Naive thymus-derived CD4-positive, alpha-beta T cell (primary cell): Measurements from ENCODE around the gene AMER3. TPM values are rescaled to one million over a fixed set of nuclear protein-coding genes. Genes with fewer than 3 reads are reported as not detected.

Source experiments
- ATAC-seq: fragments of 150-1000 bp; cut with Tn5 transposase; 2 replicates; pipeline ENCODE4 v1.10.0; 2021; ENCODE audit warnings: mild to moderate bottlenecking, moderate library complexity
- CTCF ChIA-PET: fragments of 350-600 bp; sonication (Branson Sonifier 250); formaldehyde crosslinking; loops from one replicate; lab custom pipeline; 2021; ENCODE audit warnings: antibody characterized with exemption; lab: Charles Lee
- POLR2A ChIA-PET: fragments of 350-600 bp; sonication (Branson Sonifier 250); formaldehyde crosslinking; loops from one replicate; lab custom pipeline; 2021; ENCODE audit warnings: antibody characterized with exemption, inconsistent platforms; lab: Charles Lee
- DNase-seq, 9 donors: peaks; one replicate each; pipeline versions ENCODE4 v3.0.0 to v3.0.0-alpha.2; 2020 to 2022; ENCODE audit warnings: mixed read lengths in 1 of 9
- H3K27ac ChIP-seq: one replicate; pipeline ENCODE4 v1.7.0; 2013; ENCODE audit warnings: mild to moderate bottlenecking, low read depth, low read length, moderate library complexity
- H3K27me3 ChIP-seq, 2 donors: one replicate each; pipeline ENCODE4 v1.7.0; 2013; ENCODE audit warnings: low read length in 2 of 2, mild to moderate bottlenecking in 2 of 2, moderate library complexity in 2 of 2; ENCODE audit not compliant: control insufficient read depth in 2 of 2, insufficient read depth in 2 of 2
- H3K36me3 ChIP-seq, 3 experiments: 1 replicate in 2 of 3; 2 replicates in 1 of 3; pipeline ENCODE4 v1.7.0; 2013; ENCODE audit warnings: low read length in 3 of 3, mild to moderate bottlenecking in 3 of 3, moderate library complexity in 1 of 3; ENCODE audit not compliant: insufficient read depth in 3 of 3, control insufficient read depth in 2 of 3
- H3K4me1 ChIP-seq, 2 donors: one replicate each; pipeline ENCODE4 v1.7.0; 2013; ENCODE audit warnings: low read length in 2 of 2, mild to moderate bottlenecking in 2 of 2, moderate library complexity in 1 of 2; ENCODE audit not compliant: control insufficient read depth in 2 of 2, insufficient read depth in 2 of 2
- H3K4me3 ChIP-seq: 2 replicates; pipeline ENCODE4 v1.7.0; 2013; ENCODE audit warnings: mild to moderate bottlenecking, low read length
- H3K9me3 ChIP-seq, 3 experiments: 1 replicate in 2 of 3; 2 replicates in 1 of 3; pipeline ENCODE4 v1.7.0; 2013; ENCODE audit warnings: low read length in 3 of 3; ENCODE audit not compliant: control insufficient read depth in 2 of 3
- H3K27ac Mint-ChIP-seq, 9 donors: one replicate each; pipeline ENCODE4 v1.8.0; 2020 to 2022; ENCODE audit warnings: mixed read lengths in 9 of 9, mild to moderate bottlenecking in 8 of 9, moderate library complexity in 5 of 9, inconsistent platforms in 2 of 9
- H3K27me3 Mint-ChIP-seq, 5 donors: one replicate each; pipeline ENCODE4 v1.8.0; 2021 to 2022; ENCODE audit warnings: mixed read lengths in 5 of 5, mild to moderate bottlenecking in 1 of 5
- H3K36me3 Mint-ChIP-seq, 5 donors: one replicate each; pipeline ENCODE4 v1.8.0; 2020 to 2022; ENCODE audit warnings: mixed read lengths in 5 of 5, mild to moderate bottlenecking in 3 of 5, inconsistent platforms in 1 of 5
- H3K4me1 Mint-ChIP-seq, 7 donors: one replicate each; pipeline ENCODE4 v1.8.0; 2020 to 2022; ENCODE audit warnings: mixed read lengths in 7 of 7, mild to moderate bottlenecking in 3 of 7, inconsistent platforms in 1 of 7
- H3K4me3 Mint-ChIP-seq, 10 donors: one replicate each; pipeline ENCODE4 v1.8.0; 2020 to 2022; ENCODE audit warnings: mild to moderate bottlenecking in 10 of 10, mixed read lengths in 10 of 10, moderate library complexity in 6 of 10, inconsistent platforms in 2 of 10
- H3K9me3 Mint-ChIP-seq, 11 donors: one replicate each; pipeline ENCODE4 v1.8.0; 2020 to 2022; ENCODE audit warnings: mixed read lengths in 11 of 11, mild to moderate bottlenecking in 4 of 11, inconsistent platforms in 1 of 11, moderate library complexity in 1 of 11
- intact Hi-C, 2 donors: fragments of 100-400 bp; cut with micrococcal nuclease; formaldehyde crosslinking; loops; one replicate each; pipeline ENCODE4 v1.15.1; 2023
- polyA plus RNA-seq, 2 donors: library from polyadenylated mRNA; unstranded; fragments of 300-500 nt; fragmentation: Illumina TruSeq; gene quantifications; one replicate each; pipeline ENCODE4 v1.2.3, GENCODE V29; 2021
- total RNA-seq, 6 experiments: library from RNA in 5 of 6; stranded (reverse) in 5 of 6; gene quantifications; 1 replicate in 5 of 6; 2 replicates in 1 of 6; pipeline ENCODE4 v1.2.3 and lab custom pipeline; 2021 to 2026

The AMER3 gene
- total and polyA plus RNA-seq, 7 experiments from 2014 or later, result not detected

DNA sequence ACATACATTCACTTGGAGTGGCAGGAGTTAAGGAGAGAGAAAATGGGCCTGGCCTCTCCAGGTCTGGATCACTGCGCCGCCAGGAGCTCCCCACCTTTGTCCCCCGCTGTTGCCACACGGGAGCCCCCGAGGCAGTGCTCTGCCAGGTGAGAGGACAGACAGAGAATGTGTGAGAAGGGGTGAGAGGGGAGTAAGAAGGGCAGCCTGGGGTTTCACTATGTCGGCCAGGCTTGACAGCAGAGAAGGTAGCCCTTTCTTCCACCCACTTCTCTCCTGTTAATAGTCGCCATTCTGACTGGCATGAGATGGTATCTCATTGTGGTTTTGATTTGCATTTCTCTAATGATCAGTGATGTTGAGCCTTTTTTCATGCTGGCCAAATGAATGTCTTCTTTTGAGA lies 55.1 kb downstream of the AMER3 start:
- intact Hi-C loops, result no loop called here
- H3K9me3 Mint-ChIP-seq, result no peaks in the 10 kb centered on the region
- H3K27me3 ChIP-seq, result no peaks in the 10 kb centered on the region
- H3K4me1 ChIP-seq, result peaks cover 0 to 5% of the 10 kb centered on the region in 2 donors
- H3K27ac ChIP-seq, result no peak overlapping the region
- H3K27me3 Mint-ChIP-seq, result peaks cover 4 to 31% (median 19%) of the 10 kb centered on the region in 5 donors
- no peak for ATAC-seq
- no peak overlapping the region for H3K4me3 ChIP-seq
- CTCF ChIA-PET, result no interaction called here
- H3K27ac Mint-ChIP-seq, result no peak overlapping the region
- POLR2A ChIA-PET, result no interaction called here
- peaks cover 0 to 6% (median 0%) of the 10 kb centered on the region in 7 donors for H3K4me1 Mint-ChIP-seq
- no peak overlapping the region for H3K4me3 Mint-ChIP-seq
- no peaks in the 10 kb centered on the region for H3K36me3 ChIP-seq
- no peaks in the 10 kb centered on the region for H3K36me3 Mint-ChIP-seq
- no peak for DNase-seq
- no peaks in the 10 kb centered on the region for H3K9me3 ChIP-seq

DNA sequence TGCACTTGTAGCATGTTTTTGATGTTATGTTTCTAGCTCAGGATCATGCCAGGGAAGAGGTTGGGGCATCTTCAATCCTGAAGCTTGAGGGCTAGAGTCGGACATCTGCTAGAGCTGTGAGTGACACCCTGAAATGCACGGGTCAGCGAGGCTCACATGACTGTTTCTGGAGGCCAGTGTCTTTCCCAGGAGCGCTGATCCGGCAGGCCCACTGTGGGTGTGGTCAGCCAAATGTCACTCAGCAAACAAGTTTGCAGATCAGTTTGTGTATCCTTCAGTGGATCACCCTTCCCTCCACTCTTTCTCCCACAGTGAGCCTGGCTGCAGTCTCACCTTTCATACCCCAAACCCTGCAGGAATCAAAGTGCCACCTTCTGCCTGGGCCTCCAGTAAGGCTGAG lies 58.4 kb downstream of the AMER3 start:
- no peaks in the 10 kb centered on the region for H3K4me1 Mint-ChIP-seq
- DNase-seq, result no peak
- no peak overlapping the region for H3K4me3 Mint-ChIP-seq
- H3K36me3 ChIP-seq, result no peaks in the 10 kb centered on the region
- no peak overlapping the region for H3K27ac ChIP-seq
- H3K9me3 ChIP-seq, result no peaks in the 10 kb centered on the region
- no peak overlapping the region for H3K4me3 ChIP-seq
- no peaks in the 10 kb centered on the region for H3K4me1 ChIP-seq
- peaks cover 0 to 4% (median 0%) of the 10 kb centered on the region in 5 donors for H3K36me3 Mint-ChIP-seq
- no peak overlapping the region for H3K27ac Mint-ChIP-seq
- H3K27me3 Mint-ChIP-seq, result peaks cover under 1 to 26% (median 20%) of the 10 kb centered on the region in 5 donors
- no peaks in the 10 kb centered on the region for H3K9me3 Mint-ChIP-seq
- ChIA-PET POLR2A (no interaction called here), CTCF (no interaction called here)
- ATAC-seq, result no peak
- intact Hi-C loops, result no loop called here
- no peaks in the 10 kb centered on the region for H3K27me3 ChIP-seq

DNA sequence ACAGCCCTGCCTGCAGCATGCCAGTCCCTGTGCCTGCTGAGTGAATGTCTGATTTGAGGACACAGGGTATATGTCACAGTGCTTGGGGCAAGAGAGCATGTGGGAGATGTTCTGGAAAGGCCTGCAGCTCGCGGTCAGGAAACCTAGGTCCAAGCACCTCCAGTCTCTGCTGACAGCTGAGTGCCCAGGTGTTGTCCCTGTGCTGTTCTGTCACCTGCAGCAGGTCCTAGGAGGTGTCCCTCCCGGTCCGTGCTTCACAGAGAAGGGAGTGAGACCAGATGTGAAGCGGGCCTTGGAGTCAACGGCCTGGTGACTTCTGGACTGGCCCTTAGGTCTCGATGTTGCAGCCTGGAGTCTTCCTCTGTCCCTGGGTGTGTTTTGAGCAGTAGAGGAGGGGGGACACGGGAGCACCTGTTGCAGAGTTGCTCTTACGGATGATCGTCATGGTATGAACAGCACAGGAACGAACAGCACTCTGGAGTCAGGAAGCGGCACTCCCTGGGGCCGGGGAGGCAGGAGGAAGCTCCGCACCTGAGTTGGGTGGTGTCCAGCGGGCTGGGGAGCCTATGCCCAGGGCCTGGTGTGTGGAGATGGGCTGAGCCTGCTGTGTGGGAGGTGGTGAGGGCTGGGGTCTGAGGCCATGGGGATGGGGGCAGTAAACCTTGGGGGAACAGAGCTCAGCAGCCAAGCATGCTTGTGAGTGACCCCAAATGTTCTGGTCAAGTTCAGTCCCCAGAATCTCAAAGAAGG lies 59.8 kb downstream of the AMER3 start:
- H3K27me3 Mint-ChIP-seq, result peaks cover 0 to 29% (median 17%) of the 10 kb centered on the region in 5 donors
- Histone ChIP-seq H3K4me3 (no peak overlapping the region), H3K27me3 (no peaks in the 10 kb centered on the region), H3K36me3 (no peaks in the 10 kb centered on the region), H3K27ac (no peak overlapping the region), H3K9me3 (no peaks in the 10 kb centered on the region), H3K4me1 (no peaks in the 10 kb centered on the region)
- POLR2A ChIA-PET, result no interaction called here
- no peak overlapping the region for H3K27ac Mint-ChIP-seq
- H3K9me3 Mint-ChIP-seq, result no peaks in the 10 kb centered on the region
- H3K4me3 Mint-ChIP-seq, result no peak overlapping the region
- DNase-seq (no peak), ATAC-seq (no peak)
- no peaks in the 10 kb centered on the region for H3K4me1 Mint-ChIP-seq
- H3K36me3 Mint-ChIP-seq, result peaks cover 0 to 4% (median 0%) of the 10 kb centered on the region in 5 donors
- CTCF ChIA-PET, result interaction anchor here (1.1 kb wide), 1 partner anchor 17 kb away, joined by 4 read pairs; no protein-coding TSS in a partner anchor
- intact Hi-C loops, result no loop called here

Other genes starting within 250 kb of the AMER3 start
- gene POTEI, start 246.2 kb upstream of the AMER3 start, total RNA-seq, result not detected
- not detected for gene POTEI, start 246.2 kb upstream of the AMER3 start, polyA plus RNA-seq
- gene CFC1B, start 234.3 kb upstream of the AMER3 start, total RNA-seq, result not detected
- gene CFC1B, start 234.3 kb upstream of the AMER3 start, polyA plus RNA-seq, result not detected
- gene CFC1, start 156.0 kb upstream of the AMER3 start, total RNA-seq, result not detected
- gene CFC1, start 156.0 kb upstream of the AMER3 start, polyA plus RNA-seq, result not detected
- gene POTEJ, start 144.1 kb upstream of the AMER3 start, total RNA-seq, result not detected
- not detected for gene POTEJ, start 144.1 kb upstream of the AMER3 start, polyA plus RNA-seq
- gene GPR148, start 26.5 kb upstream of the AMER3 start, total RNA-seq, result not detected
- gene GPR148, start 26.5 kb upstream of the AMER3 start, polyA plus RNA-seq, result not detected
- 1 to 10 TPM in 4 of 5 experiments, not detected in 1; 2.0 to 4.4 (median 3.0) TPM for gene ARHGEF4, start 81.4 kb downstream of the AMER3 start, total RNA-seq
- gene ARHGEF4, start 81.4 kb downstream of the AMER3 start, polyA plus RNA-seq, result 1 to 10 TPM; 2.6 to 3.5 TPM